ENCODE measurements around the gene RBFOX1.

RBFOX1 gene

GRCh38 chr16:7373776-7374175 lies 41.1 kb downstream of the RBFOX1 start:
- H3K9ac ChIP-seq (ENCODE audit: low read length in 2 of 2), result no peak overlapping the region
- H3K4me3 ChIP-seq (ENCODE audit: low read length in 2 of 2), result no peak overlapping the region
- peaks cover 2 to 3% of the 10 kb centered on the region in 2 donors for H3K27me3 ChIP-seq (ENCODE audit: control insufficient read depth in 1 of 2, insufficient read depth in 2 of 2, low read length in 2 of 2)
- H3K9me3 ChIP-seq (ENCODE audit: control insufficient read depth in 2 of 2, low read length in 2 of 2), result peaks cover 0 to 2% of the 10 kb centered on the region in 2 donors
- H3K27ac ChIP-seq (ENCODE audit: low read length), result no peak overlapping the region
- no peaks in the 10 kb centered on the region for H3K36me3 ChIP-seq (ENCODE audit: control insufficient read depth in 2 of 2, insufficient read depth in 2 of 2, low read length in 2 of 2)
- no peaks in the 10 kb centered on the region for H3K4me1 ChIP-seq (ENCODE audit: control insufficient read depth, insufficient read depth, low read length)

GRCh38 chr16:7374614-7375174 lies 42.0 kb downstream of the RBFOX1 start:
- H3K36me3 ChIP-seq (ENCODE audit: control insufficient read depth in 2 of 2, insufficient read depth in 2 of 2, low read length in 2 of 2), result no peaks in the 10 kb centered on the region
- H3K4me1 ChIP-seq (ENCODE audit: control insufficient read depth, insufficient read depth, low read length), result no peaks in the 10 kb centered on the region
- no peak overlapping the region for H3K27ac ChIP-seq (ENCODE audit: low read length)
- peaks cover 3 to 4% of the 10 kb centered on the region in 2 donors for H3K27me3 ChIP-seq (ENCODE audit: control insufficient read depth in 1 of 2, insufficient read depth in 2 of 2, low read length in 2 of 2)
- H3K4me3 ChIP-seq (ENCODE audit: low read length in 2 of 2), result no peak overlapping the region
- no peak overlapping the region for H3K9ac ChIP-seq (ENCODE audit: low read length in 2 of 2)
- peaks cover 0 to 2% of the 10 kb centered on the region in 2 donors for H3K9me3 ChIP-seq (ENCODE audit: control insufficient read depth in 2 of 2, low read length in 2 of 2)

GRCh38 chr16:7376227-7376626 lies 43.6 kb downstream of the RBFOX1 start:
- no peak overlapping the region for H3K27ac ChIP-seq (ENCODE audit: low read length)
- H3K4me1 ChIP-seq (ENCODE audit: control insufficient read depth, insufficient read depth, low read length), result no peaks in the 10 kb centered on the region
- H3K36me3 ChIP-seq (ENCODE audit: control insufficient read depth in 2 of 2, insufficient read depth in 2 of 2, low read length in 2 of 2), result no peaks in the 10 kb centered on the region
- peaks cover 3 to 4% of the 10 kb centered on the region in 2 donors for H3K27me3 ChIP-seq (ENCODE audit: control insufficient read depth in 1 of 2, insufficient read depth in 2 of 2, low read length in 2 of 2)
- H3K4me3 ChIP-seq (ENCODE audit: low read length in 2 of 2), result no peak overlapping the region
- peaks cover 0 to 2% of the 10 kb centered on the region in 2 donors for H3K9me3 ChIP-seq (ENCODE audit: control insufficient read depth in 2 of 2, low read length in 2 of 2)
- H3K9ac ChIP-seq (ENCODE audit: low read length in 2 of 2), result no peak overlapping the region

GRCh38 chr16:7377231-7377630 lies 44.6 kb downstream of the RBFOX1 start:
- Histone ChIP-seq H3K36me3 (ENCODE audit: control insufficient read depth in 2 of 2, insufficient read depth in 2 of 2, low read length in 2 of 2) (no peaks in the 10 kb centered on the region), H3K9me3 (ENCODE audit: control insufficient read depth in 2 of 2, low read length in 2 of 2) (peaks cover 0 to 2% of the 10 kb centered on the region in 2 donors), H3K27ac (ENCODE audit: low read length) (no peak overlapping the region), H3K4me3 (ENCODE audit: low read length in 2 of 2) (no peak overlapping the region), H3K27me3 (ENCODE audit: control insufficient read depth in 1 of 2, insufficient read depth in 2 of 2, low read length in 2 of 2) (peaks cover 3 to 4% of the 10 kb centered on the region in 2 donors), H3K4me1 (ENCODE audit: control insufficient read depth, insufficient read depth, low read length) (no peaks in the 10 kb centered on the region), H3K9ac (ENCODE audit: low read length in 2 of 2) (no peak overlapping the region)

- peaks cover 0 to 2% of the 10 kb centered on the region in 2 donors for H3K9me3 ChIP-seq (ENCODE audit: control insufficient read depth in 2 of 2, low read length in 2 of 2)
- no peak overlapping the region for H3K27ac ChIP-seq (ENCODE audit: low read length)
- H3K4me3 ChIP-seq (ENCODE audit: low read length in 2 of 2), result no peak overlapping the region
- no peaks in the 10 kb centered on the region for H3K36me3 ChIP-seq (ENCODE audit: control insufficient read depth in 2 of 2, insufficient read depth in 2 of 2, low read length in 2 of 2)
- H3K9ac ChIP-seq (ENCODE audit: low read length in 2 of 2), result no peak overlapping the region
- H3K27me3 ChIP-seq (ENCODE audit: control insufficient read depth in 1 of 2, insufficient read depth in 2 of 2, low read length in 2 of 2), result peaks cover 3 to 4% of the 10 kb centered on the region in 2 donors
- H3K4me1 ChIP-seq (ENCODE audit: control insufficient read depth, insufficient read depth, low read length), result no peaks in the 10 kb centered on the region
These were observed 45.5 kb downstream of the RBFOX1 start for GRCh38 chr16:7378024-7378695.

DNA sequence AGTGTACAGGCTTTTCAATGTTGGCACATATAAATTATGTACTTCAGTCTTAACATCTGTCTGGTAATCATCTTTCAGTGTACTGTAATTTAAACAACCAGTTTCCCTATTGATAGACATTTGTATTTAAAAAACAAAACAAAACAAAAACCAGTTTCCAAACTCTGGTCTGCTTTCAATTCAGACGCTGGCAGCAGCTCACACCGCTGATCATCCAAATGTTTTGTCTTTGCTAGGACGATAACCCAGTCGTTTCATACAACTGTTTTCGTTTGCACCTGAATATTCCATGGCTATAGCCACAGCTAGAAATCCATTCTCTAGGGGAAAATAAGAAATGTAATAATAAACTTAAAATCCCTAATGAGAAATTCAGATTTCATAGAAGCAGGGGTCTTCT lies 47.8 kb downstream of the RBFOX1 start:
- H3K4me3 ChIP-seq (ENCODE audit: low read length in 2 of 2), result no peak overlapping the region
- H3K4me1 ChIP-seq (ENCODE audit: control insufficient read depth, insufficient read depth, low read length), result no peaks in the 10 kb centered on the region
- peaks cover 3 to 4% of the 10 kb centered on the region in 2 donors for H3K27me3 ChIP-seq (ENCODE audit: control insufficient read depth in 1 of 2, insufficient read depth in 2 of 2, low read length in 2 of 2)
- no peak overlapping the region for H3K27ac ChIP-seq (ENCODE audit: low read length)
- H3K9me3 ChIP-seq (ENCODE audit: control insufficient read depth in 2 of 2, low read length in 2 of 2), result peaks cover 0 to 4% of the 10 kb centered on the region in 2 donors
- H3K9ac ChIP-seq (ENCODE audit: low read length in 2 of 2), result no peak overlapping the region
- no peaks in the 10 kb centered on the region for H3K36me3 ChIP-seq (ENCODE audit: control insufficient read depth in 2 of 2, insufficient read depth in 2 of 2, low read length in 2 of 2)

DNA sequence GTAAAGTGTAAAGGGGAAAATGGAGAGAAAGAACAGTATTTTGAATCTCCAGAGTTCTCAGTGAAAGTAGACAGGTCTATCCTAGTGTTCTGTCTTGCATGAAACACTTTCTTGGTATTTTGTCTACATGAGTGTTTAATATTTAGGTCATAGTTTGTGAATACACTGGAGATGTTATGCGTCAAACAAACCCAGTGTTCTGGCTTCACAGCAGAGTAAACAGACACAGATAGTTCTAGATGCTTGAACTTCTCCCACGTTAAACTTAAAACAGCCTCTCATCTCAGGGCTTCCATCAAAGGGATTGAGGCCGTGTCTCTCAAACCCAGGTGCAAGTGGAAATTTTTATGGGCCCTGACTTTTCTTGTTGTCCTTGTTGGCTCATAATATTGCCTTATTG lies 48.3 kb downstream of the RBFOX1 start:
- H3K36me3 ChIP-seq (ENCODE audit: control insufficient read depth in 2 of 2, insufficient read depth in 2 of 2, low read length in 2 of 2), result no peaks in the 10 kb centered on the region
- peaks cover 3 to 4% of the 10 kb centered on the region in 2 donors for H3K27me3 ChIP-seq (ENCODE audit: control insufficient read depth in 1 of 2, insufficient read depth in 2 of 2, low read length in 2 of 2)
- H3K4me3 ChIP-seq (ENCODE audit: low read length in 2 of 2), result no peak overlapping the region
- H3K9ac ChIP-seq (ENCODE audit: low read length in 2 of 2), result no peak overlapping the region
- no peak overlapping the region for H3K27ac ChIP-seq (ENCODE audit: low read length)
- H3K4me1 ChIP-seq (ENCODE audit: control insufficient read depth, insufficient read depth, low read length), result no peaks in the 10 kb centered on the region
- H3K9me3 ChIP-seq (ENCODE audit: control insufficient read depth in 2 of 2, low read length in 2 of 2), result peaks cover 0 to 4% of the 10 kb centered on the region in 2 donors

DNA sequence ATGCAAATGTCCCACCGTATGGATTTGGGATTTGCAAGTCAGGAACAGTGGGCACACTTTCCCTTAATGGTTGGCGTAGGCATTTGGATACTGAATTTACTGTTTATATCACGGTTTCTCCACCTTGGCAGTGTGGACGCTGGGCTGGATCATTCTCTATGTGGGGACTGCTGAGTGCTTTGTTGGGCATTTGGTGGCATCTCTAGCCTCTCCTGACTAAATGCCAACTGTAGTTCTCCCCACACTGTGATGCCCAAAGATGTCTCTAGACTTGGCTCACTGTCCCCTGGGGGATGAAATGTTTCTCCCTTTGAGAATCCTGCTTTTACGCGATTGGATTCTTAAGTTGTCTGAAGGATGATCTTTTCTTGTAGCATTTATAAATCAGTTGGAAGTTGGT lies 49.0 kb downstream of the RBFOX1 start:
- H3K4me3 ChIP-seq (ENCODE audit: low read length in 2 of 2), result no peak overlapping the region
- no peaks in the 10 kb centered on the region for H3K4me1 ChIP-seq (ENCODE audit: control insufficient read depth, insufficient read depth, low read length)
- no peak overlapping the region for H3K27ac ChIP-seq (ENCODE audit: low read length)
- peaks cover 3 to 4% of the 10 kb centered on the region in 2 donors for H3K27me3 ChIP-seq (ENCODE audit: control insufficient read depth in 1 of 2, insufficient read depth in 2 of 2, low read length in 2 of 2)
- H3K36me3 ChIP-seq (ENCODE audit: control insufficient read depth in 2 of 2, insufficient read depth in 2 of 2, low read length in 2 of 2), result no peaks in the 10 kb centered on the region
- H3K9ac ChIP-seq (ENCODE audit: low read length in 2 of 2), result no peak overlapping the region
- H3K9me3 ChIP-seq (ENCODE audit: control insufficient read depth in 2 of 2, low read length in 2 of 2), result peaks cover 0 to 4% of the 10 kb centered on the region in 2 donors

DNA sequence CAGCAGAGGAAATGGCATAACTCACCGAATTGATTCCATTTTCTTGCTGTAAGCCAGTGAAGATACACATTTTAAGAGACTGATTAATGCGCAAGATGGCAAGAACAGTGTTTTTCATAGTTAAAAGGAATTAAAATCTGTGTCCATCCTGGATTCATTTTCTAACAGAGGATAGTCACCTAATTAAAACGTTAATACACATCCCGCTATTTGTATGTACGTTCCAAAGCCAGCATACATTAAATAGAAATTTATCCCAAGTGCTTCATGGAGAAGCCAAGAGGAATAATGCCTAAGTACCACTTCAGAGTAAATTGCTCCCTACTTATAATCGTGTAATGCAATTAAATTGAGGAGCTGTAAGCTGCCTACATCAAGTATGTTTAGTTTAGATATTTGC lies 49.9 kb downstream of the RBFOX1 start:
- Histone ChIP-seq H3K9ac (ENCODE audit: low read length in 2 of 2) (no peak overlapping the region), H3K4me3 (ENCODE audit: low read length in 2 of 2) (no peak overlapping the region)

DNA sequence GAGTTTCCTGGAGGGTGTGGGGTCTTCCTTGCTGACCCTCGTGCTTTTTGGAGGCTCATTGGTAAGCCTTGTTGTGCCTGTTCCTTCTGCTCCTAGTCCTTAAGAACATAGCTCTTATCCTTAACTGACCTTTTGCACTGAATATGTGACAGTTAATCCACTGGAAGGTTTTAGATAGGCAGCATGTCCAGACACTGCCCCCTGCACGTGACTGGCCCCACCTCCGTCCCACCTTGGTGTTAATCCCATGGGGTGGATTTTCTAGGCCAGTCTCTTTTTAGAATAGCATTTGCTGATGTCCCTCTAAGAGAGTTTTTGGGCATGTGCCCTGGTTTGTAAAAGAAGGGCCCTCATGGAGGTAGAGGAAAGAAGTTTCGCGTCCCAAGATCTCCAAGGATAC lies 58.3 kb downstream of the RBFOX1 start:
- H3K4me3 ChIP-seq (ENCODE audit: low read length in 2 of 2), result no peak overlapping the region

More for the DNA sequence above, 49.9 kb downstream of the RBFOX1 start:
- Histone ChIP-seq H3K4me1 (ENCODE audit: control insufficient read depth, insufficient read depth, low read length) (no peaks in the 10 kb centered on the region), H3K27ac (ENCODE audit: low read length) (no peak overlapping the region), H3K9me3 (ENCODE audit: control insufficient read depth in 2 of 2, low read length in 2 of 2) (peaks cover 0 to 4% of the 10 kb centered on the region in 2 donors), H3K36me3 (ENCODE audit: control insufficient read depth in 2 of 2, insufficient read depth in 2 of 2, low read length in 2 of 2) (no peaks in the 10 kb centered on the region), H3K27me3 (ENCODE audit: control insufficient read depth in 1 of 2, insufficient read depth in 2 of 2, low read length in 2 of 2) (peaks cover 0 to 4% of the 10 kb centered on the region in 2 donors)

GRCh38 chr16:7391694-7392093 lies 59.0 kb downstream of the RBFOX1 start:
- Histone ChIP-seq H3K4me1 (ENCODE audit: control insufficient read depth, insufficient read depth, low read length) (no peaks in the 10 kb centered on the region), H3K4me3 (ENCODE audit: low read length in 2 of 2) (no peak overlapping the region), H3K9ac (ENCODE audit: low read length in 2 of 2) (no peak overlapping the region), H3K27ac (ENCODE audit: low read length) (no peak overlapping the region), H3K9me3 (ENCODE audit: control insufficient read depth in 2 of 2, low read length in 2 of 2) (no peaks in the 10 kb centered on the region), H3K27me3 (ENCODE audit: control insufficient read depth in 1 of 2, insufficient read depth in 2 of 2, low read length in 2 of 2) (no peaks in the 10 kb centered on the region), H3K36me3 (ENCODE audit: control insufficient read depth in 2 of 2, insufficient read depth in 2 of 2, low read length in 2 of 2) (no peaks in the 10 kb centered on the region)

More for the DNA sequence above, 58.3 kb downstream of the RBFOX1 start:
- Histone ChIP-seq H3K36me3 (ENCODE audit: control insufficient read depth in 2 of 2, insufficient read depth in 2 of 2, low read length in 2 of 2) (no peaks in the 10 kb centered on the region), H3K4me1 (ENCODE audit: control insufficient read depth, insufficient read depth, low read length) (no peaks in the 10 kb centered on the region), H3K9me3 (ENCODE audit: control insufficient read depth in 2 of 2, low read length in 2 of 2) (no peaks in the 10 kb centered on the region), H3K27me3 (ENCODE audit: control insufficient read depth in 1 of 2, insufficient read depth in 2 of 2, low read length in 2 of 2) (no peaks in the 10 kb centered on the region), H3K9ac (ENCODE audit: low read length in 2 of 2) (no peak overlapping the region), H3K27ac (ENCODE audit: low read length) (no peak overlapping the region)
